HG03097 (cell line): ENCODE measurements around the gene FRMD8.
A peak's percentile ranks its signal among the peaks of the same experiment; 100 is the strongest.
"Not testable (repeated sequence)": the region's sequence is repeated elsewhere in the genome, so short reads cannot be mapped to it uniquely, and the experiment has no call there.

ENCODE experiments used
- ATAC-seq: cut with Tn5 transposase; IDR thresholded peaks from one replicate; pipeline ENCODE4 v1.9.1; 2021; ENCODE audit not compliant: unreplicated experiment, low FRiP score

The FRMD8 gene

DNA sequence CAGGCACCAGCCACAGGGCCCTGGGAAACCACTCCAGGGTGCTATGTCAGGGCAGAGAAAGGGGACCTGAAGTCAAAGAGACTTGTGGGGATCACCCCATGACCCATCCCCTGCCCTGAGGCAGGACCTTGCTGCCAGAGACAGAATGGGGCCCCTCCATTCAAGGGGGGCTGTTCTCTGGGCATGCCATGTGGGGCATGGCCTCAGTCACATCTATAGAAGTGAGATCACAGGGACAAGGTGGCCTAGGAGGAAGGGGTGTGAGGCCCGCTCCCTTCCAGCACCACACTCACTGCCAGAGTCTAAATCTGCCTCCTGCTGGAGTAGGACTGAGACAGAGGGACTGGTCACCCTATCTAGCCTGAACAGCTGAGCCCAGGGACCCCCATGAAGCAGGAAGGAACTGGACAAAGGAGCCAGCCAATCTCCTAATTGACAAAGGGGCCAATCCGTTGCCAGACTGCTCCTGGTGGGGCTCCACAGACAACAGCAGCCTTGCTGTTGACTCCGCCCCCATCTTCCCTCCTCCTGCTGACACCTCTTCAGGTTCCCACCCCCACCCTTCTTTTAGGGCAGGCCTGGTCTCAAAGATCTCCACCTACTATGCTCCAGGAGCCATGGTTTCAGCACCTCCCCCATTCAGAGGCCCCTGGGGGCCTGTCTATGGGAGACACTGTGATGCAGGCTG is 62.1 kb downstream of the FRMD8 start:
- no peak for ATAC-seq

DNA sequence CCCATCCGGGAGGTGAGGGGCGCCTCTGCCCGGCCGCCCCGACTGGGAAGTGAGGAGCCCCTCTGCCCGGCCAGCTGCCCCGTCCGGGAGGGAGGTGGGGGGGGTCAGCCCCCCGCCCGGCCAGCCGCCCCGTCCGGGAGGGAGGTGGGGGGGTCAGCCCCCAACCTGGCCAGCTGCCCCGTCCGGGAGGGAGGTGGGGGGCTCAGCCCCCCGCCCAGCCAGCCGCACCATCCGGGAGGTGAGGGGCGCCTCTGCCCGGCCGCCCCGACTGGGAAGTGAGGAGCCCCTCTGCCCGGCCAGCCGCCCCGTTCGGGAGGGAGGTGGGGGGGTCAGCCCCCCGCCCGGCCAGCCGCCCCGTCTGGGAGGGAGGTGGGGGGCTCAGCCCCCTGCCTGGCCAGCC is 64.9 kb downstream of the FRMD8 start:
- ATAC-seq: not testable (repeated sequence)

DNA sequence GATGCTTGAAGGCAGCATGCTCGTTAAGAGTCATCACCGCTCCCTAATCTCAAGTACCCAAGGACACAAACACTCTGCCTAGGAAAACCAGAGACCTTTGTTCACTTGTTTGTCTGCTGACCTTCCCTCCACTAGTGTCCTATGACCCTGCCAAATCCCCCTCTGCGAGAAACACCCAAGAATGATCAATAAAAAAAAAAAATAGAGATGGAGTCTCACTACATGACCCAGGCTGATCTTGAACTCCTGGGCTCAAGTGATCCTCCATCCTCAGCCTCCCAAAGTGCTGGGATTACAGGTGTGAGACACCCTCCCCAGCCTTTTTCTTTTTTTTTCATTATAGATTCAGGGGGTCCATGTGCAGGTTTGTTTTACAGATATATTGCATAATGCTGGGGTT is 65.8 kb downstream of the FRMD8 start:
- not testable (repeated sequence) for ATAC-seq

GRCh38 chr11:65452806-65453490 is 66.5 kb downstream of the FRMD8 start:
- ATAC-seq: no peak

- ATAC-seq: no peak
Observed at GRCh38 chr11:65454311-65454695, 67.9 kb downstream of the FRMD8 start.

DNA sequence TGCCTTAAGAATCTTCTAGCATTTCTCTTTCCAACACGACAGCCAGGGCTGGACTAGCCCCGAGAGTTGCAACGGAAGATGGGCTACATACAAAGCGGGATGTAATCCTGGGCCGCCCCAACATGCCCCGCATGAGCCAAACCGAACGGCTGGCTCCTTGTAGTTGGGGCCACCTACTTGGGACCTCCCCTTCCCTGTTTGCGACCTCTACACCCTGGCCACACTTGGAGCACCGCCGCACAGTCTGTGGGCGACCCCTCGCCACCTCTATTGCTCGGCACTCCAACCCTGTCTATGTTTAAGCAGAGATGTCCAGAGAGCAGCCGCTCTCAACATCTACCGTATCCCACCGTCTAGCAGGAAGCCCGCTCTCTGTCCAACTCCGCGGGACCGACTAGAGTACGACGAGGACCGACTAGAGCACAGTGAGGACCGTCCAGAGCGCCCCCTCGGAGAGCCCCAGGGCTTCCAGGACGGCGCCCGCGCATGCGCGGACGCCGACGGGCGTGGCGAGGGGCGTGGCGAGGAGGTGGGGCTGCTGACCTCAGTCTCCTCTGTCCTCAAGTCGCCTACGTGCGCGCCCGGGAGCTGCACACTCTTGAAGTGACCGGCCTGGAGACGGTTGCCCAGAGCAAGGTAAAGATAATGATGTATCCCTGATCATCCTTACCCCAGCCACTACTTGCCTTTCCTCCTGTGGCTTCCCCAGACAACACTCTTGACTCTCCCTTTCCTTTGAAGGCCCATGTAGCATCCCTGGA is 68.4 kb downstream of the FRMD8 start:
- peak; percentile 87 for ATAC-seq

DNA sequence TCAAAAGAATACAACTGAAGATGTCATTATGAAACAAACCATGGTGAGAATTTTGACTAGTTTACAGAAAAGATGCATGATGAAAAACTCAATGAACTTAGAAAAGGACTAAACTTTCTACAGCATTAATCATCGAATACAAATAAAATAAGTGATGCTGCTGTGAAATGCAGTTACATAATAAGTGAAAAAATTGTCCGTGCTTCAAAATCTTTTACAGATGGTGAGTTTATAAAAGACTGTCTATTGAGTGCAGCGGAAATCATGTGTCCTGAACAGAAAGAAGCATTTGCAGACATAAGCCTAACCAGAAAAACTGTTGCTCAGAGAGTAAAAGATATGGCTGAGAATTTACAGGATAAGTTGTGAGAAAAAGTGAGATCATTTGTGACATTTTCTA is 70.0 kb downstream of the FRMD8 start:
- ATAC-seq: no peak

- ATAC-seq: no peak
Observed at GRCh38 chr11:65459552-65459951, 73.1 kb downstream of the FRMD8 start.
